ENCODE measurements around the gene PRPF19.
A peak's percentile ranks its signal among the peaks of the same experiment; 100 is the strongest.

The PRPF19 gene

DNA sequence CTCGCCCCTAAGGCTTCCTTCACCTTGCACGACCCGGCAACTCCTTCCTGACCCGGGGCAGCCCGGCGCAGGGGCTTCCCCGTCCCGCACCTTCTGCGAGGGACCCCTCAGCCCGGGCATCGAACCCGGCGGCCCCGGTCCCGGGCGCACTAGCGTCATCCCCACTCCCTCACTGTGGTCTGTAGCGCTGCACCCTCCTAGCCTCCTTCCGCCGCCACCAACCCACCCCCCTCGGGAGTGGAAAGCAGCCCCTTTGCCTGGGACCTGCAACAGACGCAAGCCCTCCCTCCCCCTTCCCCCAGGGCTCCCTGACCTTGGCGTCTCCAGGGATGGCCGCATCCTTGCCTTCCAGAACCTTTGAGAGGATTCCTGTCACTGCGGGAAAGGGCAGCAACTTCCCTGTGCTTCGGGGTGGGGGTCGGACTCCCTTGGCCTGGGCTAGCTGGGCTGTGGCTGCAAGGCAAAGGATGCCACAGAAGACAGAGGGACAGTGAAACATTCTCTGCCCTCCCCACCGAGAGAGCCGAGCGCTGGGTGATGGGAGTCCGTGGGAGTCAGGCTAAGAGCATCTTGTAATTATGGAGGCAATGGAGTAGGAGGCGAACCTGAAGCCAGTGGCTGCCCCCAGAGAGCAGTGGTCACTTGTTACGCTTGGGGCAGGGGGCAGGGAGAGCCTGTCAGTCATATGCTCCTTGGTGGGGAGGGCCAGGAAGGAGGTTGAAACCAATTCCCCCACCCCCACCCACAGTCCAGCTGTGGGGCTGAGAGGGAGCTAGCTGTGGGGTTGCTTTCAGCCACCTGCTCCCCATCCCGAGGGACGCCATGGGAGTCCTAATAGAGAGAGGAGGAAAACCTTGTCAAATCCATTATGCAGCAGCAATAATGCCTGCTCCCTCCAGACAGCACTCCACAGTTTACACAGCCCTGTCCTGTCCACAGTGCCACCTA, 18.8 kb upstream of the PRPF19 start:
- peak in 1 of 2 experiments; percentile 48 for DNase-seq (ENCODE audit: low read depth in 1 of 2, low spot score in 1 of 2)
- no peak for TF ChIP-seq JUND (IDR thresholded peaks at IDR 0.05; ENCODE audit: low read depth)
- in situ Hi-C loops (cut with HindIII; ENCODE audit: low pct_unique_long_range_greater_than_20kb, low sequenced_read_pairs), result no loop called here

DNA sequence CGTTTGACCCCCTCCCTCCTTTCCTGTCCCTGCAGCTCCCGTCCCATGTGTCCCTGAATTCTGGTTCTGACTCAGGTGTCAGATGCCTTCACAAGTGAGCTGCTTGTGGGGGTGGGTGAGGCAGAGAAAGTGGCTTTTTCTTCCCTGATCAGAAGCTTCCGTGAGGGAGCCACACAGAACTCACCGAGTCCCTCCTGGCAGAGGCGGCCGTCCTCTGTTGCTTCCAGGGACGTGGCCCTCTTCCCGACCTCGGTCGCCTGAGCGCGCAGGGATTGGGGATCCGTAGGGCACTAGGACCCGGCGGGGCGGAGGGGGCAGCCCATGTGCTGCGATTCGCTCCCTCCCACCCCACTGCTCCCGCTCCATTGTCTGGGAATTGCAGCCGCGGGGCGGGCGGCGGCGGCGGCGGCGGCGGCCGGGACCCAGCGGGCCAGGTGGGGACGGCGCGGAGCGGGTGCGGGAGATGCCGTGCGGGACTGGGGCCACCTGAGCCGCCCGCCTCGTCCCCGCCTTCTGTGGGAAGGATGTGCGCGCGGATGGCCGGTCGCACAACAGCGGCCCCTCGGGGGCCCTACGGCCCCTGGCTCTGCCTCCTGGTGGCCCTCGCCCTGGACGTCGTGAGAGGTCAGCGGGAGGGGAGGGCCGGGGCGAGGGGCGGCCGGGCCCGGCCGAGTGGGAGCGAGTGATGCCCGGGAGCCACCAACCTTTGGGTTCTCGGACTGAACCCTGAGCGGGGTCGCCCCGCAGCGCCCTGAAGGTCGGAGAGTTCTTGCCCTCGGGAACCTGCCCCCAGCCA, 17.9 kb upstream of the PRPF19 start, which contains the start of gene TMEM132A:
Gene TMEM132A, plus strand, starts transcription at position 351 of the 796 bp plus-strand sequence. Its CDS starts 174 bp downstream, at position 525.
- peak; percentile 89 to 99 for DNase-seq (ENCODE audit: low read depth in 1 of 2, low spot score in 1 of 2)
- TF ChIP-seq JUND (IDR thresholded peaks at IDR 0.05; ENCODE audit: low read depth), result no peak
- in situ Hi-C loops (cut with HindIII; ENCODE audit: low pct_unique_long_range_greater_than_20kb, low sequenced_read_pairs), result no loop called here

DNA sequence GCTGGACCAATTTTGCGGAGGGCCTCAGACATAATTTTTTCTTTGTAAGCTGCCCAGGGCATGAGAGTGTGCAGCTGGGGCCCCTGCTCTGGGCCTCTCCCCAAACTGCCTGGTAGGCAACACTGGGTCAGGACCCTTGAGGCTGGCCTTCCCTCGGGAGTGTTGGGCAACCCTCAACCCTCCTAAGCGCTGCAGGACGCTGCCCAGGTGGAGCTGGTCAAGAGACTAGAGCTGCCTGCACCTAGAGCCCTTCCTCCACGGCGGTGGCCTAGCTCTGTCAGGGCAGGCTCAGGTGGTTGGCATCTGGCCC, 17.4 kb upstream of the PRPF19 start:
- DNase-seq (ENCODE audit: low read depth in 1 of 2, low spot score in 1 of 2), result peak in 1 of 2 experiments; percentile 56
- no peak for TF ChIP-seq JUND (IDR thresholded peaks at IDR 0.05; ENCODE audit: low read depth)
- in situ Hi-C loops (cut with HindIII; ENCODE audit: low pct_unique_long_range_greater_than_20kb, low sequenced_read_pairs), result no loop called here

DNA sequence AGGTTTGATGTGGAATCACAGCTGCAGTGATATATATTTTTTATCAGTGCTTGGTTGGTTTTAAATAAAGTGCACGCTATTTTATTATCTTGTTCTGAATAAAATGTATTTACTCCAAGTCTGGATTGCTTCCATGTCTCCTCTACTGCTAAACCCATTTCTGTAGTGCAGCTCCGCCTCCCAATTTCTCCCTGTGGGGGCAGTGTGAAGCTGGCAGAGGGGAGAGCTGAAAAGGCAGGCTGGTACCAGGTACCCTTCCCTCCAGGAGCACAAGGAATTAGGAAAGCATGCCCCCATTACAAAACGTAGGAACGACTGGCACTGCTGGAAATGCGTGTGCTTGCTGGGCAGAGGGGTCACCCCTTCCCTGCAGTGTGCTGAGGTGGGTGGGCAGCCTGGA, 16.9 kb upstream of the PRPF19 start:
- DNase-seq (ENCODE audit: low read depth in 1 of 2, low spot score in 1 of 2), result peak in 1 of 2 experiments; percentile 34
- in situ Hi-C loops (cut with HindIII; ENCODE audit: low pct_unique_long_range_greater_than_20kb, low sequenced_read_pairs), result no loop called here
- TF ChIP-seq JUND (IDR thresholded peaks at IDR 0.05; ENCODE audit: low read depth), result no peak

DNA sequence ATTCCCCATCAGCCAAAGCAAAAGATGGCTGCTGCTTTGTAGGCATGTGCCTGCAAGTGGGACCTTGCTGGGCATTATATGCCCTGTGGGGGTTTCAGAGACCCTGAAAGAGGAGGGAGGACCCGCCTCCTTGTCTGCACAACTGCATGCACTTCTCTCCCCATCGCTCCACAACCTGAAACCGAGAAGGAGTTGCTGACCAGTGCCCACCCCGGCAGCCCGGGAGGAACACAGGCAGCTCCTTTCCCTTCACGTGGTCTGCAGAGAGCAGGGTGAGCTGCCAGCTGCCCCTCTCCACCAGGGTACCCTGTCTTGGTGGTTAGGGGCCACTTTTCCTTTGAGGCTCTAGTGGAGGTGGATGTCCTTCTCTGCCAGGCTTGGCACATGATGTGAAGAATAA, 16.5 kb upstream of the PRPF19 start:
- TF ChIP-seq JUND (IDR thresholded peaks at IDR 0.05; ENCODE audit: low read depth), result no peak
- no peak for DNase-seq (ENCODE audit: low read depth in 1 of 2, low spot score in 1 of 2)
- in situ Hi-C loops (cut with HindIII; ENCODE audit: low pct_unique_long_range_greater_than_20kb, low sequenced_read_pairs), result no loop called here

DNA sequence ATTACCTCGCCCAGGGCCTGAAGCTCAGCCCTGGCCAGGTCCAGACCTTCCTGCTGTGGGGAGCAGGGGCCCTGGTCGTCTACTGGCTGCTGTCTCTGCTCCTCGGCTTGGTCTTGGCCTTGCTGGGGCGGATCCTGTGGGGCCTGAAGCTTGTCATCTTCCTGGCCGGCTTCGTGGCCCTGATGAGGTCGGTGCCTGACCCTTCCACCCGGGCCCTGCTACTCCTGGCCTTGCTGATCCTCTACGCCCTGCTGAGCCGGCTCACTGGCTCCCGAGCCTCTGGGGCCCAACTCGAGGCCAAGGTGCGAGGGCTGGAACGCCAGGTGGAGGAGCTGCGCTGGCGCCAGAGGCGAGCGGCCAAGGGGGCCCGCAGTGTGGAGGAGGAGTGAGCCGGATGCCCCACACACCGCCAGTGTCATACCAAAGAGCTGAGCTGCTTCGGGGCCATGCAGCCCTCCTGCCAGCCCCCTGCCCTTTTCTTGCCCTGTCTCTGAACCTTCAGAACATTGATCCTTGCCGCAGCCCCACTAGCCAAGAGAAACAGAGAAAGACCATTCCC, 15.5 kb upstream of the PRPF19 start:
- no peak for DNase-seq (ENCODE audit: low read depth in 1 of 2, low spot score in 1 of 2)
- in situ Hi-C loops (cut with HindIII; ENCODE audit: low pct_unique_long_range_greater_than_20kb, low sequenced_read_pairs), result no loop called here
- no peak for TF ChIP-seq JUND (IDR thresholded peaks at IDR 0.05; ENCODE audit: low read depth)

DNA sequence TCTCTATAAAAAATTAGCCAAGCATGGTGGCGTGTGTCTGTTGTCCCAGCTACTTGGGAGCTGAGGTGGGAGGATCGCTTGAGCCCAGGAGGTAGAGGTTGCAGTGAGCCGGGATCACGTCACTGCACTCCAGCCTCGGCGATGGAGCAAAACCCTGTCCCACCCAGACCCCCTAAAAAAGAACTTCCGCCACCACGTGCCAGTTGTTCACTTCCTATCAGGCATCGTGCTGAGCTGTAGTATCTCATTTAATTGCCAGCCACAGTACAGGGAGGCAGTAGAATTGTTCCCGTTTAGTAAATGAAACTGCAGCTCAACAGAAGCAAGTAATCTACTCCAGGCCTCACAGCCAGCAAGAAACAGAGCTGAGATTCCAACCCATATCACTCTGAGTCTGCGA, 14.9 kb upstream of the PRPF19 start:
- in situ Hi-C loops (cut with HindIII; ENCODE audit: low pct_unique_long_range_greater_than_20kb, low sequenced_read_pairs), result no loop called here
- no peak for DNase-seq (ENCODE audit: low read depth in 1 of 2, low spot score in 1 of 2)
- no peak for TF ChIP-seq JUND (IDR thresholded peaks at IDR 0.05; ENCODE audit: low read depth)

DNA sequence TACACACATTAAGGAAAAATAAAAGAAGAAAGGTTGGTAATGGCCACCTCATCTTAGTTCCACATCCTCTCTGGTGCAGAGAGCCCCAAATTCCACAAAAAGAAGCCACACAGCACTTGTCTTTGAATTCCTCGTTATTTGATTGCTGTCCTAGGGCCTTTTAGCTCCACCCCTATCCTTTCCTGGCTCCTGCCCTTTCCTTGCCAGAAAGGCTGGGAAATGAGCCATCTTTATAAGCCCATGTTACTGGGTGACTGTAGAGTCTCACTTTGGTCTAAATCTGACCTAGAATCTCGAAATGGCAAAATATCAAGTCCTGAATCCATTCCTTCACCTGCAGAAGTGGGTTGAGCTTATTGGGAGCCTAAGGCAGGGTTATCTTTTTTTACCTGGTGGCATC, 13.6 kb upstream of the PRPF19 start:
- TF ChIP-seq JUND (IDR thresholded peaks at IDR 0.05; ENCODE audit: low read depth), result no peak
- DNase-seq (ENCODE audit: low read depth in 1 of 2, low spot score in 1 of 2), result no peak
- in situ Hi-C loops (cut with HindIII; ENCODE audit: low pct_unique_long_range_greater_than_20kb, low sequenced_read_pairs), result no loop called here

DNA sequence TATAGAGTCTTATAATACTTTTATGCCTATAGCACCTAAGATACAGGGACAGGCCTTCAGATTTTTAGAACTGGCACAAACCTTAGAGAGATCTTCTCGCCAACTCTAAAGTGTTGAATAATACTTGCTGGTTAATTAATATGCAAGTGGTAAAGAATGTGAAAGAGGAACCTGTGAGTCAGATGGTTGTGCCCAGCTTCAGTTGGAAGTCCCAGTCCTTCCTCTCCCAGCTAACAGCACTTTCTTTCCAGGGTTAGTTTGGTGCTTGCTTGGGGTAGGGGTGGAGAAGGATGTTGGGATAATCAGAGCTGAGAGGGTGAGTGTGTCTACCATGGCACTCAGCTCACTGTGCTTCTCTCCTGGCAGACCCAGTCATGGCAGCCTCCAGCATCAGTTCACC, 12.9 kb upstream of the PRPF19 start:
- in situ Hi-C loops (cut with HindIII; ENCODE audit: low pct_unique_long_range_greater_than_20kb, low sequenced_read_pairs), result no loop called here
- no peak for TF ChIP-seq JUND (IDR thresholded peaks at IDR 0.05; ENCODE audit: low read depth)
- no peak for DNase-seq (ENCODE audit: low read depth in 1 of 2, low spot score in 1 of 2)

DNA sequence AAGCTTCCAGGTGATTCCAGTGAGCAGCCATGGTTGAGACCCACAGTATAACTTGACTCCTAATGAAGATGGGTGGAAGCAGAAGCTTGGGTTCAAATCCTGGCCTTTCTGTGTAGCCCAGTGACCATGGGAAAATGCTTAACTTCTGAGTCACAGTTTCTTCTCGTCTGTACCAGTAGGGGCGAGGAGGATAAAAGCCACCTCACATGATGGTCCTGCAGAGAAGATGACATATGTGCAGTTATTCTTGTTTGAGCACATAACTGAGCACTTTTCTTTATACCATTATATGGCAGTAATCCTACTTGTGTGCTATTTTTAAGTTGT, 12.5 kb upstream of the PRPF19 start:
- in situ Hi-C loops (cut with HindIII; ENCODE audit: low pct_unique_long_range_greater_than_20kb, low sequenced_read_pairs), result no loop called here
- no peak for DNase-seq (ENCODE audit: low read depth in 1 of 2, low spot score in 1 of 2)
- no peak for TF ChIP-seq JUND (IDR thresholded peaks at IDR 0.05; ENCODE audit: low read depth)

DNA sequence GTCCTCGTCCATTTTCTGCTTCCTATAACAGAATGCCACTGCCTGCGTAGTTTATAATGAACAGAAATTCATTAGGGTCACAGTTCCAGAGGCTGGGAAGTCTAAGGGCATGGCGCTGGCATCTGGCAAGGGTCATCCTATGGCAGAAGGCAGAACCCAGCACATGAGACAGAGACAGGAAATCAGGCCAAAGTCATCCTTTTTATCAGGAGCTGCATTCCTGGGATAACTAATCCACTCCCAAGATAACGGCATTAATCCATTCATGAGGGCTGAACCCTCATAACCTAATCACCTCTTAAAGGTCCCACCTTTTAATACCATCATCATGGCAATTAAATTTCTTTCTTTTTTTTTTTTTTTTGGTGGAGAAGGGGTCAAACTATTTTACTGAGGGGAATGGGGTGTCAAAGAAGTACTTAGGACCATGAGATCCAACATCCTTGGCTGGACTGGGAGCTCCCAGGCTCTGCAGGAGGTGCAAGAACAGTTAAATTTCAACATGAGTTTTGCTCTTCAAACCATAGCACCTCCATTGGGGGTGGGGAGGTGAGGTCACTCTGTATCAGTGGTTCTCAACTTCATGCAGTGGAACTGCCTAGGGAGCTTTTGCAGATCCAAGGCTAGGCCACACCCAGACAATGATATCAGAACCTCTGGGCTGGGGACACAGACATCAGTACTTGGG, 12.0 kb upstream of the PRPF19 start:
- no peak for TF ChIP-seq JUND (IDR thresholded peaks at IDR 0.05; ENCODE audit: low read depth)
- no peak for DNase-seq (ENCODE audit: low read depth in 1 of 2, low spot score in 1 of 2)
- in situ Hi-C loops (cut with HindIII; ENCODE audit: low pct_unique_long_range_greater_than_20kb, low sequenced_read_pairs), result no loop called here

DNA sequence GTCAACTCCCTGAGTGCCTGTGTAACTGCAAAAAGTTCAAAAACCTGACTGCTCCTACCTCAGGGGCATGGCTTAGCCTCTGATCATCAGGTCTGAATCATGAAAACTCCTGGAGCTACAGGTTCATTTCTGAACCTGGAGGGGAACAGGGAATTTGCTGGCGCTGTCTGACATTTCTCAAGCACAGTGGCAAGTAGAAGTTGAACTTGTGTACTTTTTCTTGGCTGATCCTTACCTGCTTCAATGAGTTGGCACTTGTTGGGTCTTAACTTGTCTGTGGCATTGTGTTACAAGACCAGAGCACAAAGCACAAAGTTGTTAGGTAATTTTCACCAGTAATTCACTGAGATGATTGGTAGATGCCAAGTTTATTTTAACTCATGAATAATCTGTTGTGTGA, 10.9 kb upstream of the PRPF19 start:
- no peak for DNase-seq (ENCODE audit: low read depth in 1 of 2, low spot score in 1 of 2)
- no peak for TF ChIP-seq JUND (IDR thresholded peaks at IDR 0.05; ENCODE audit: low read depth)
- in situ Hi-C loops (cut with HindIII; ENCODE audit: low pct_unique_long_range_greater_than_20kb, low sequenced_read_pairs), result no loop called here
